Gastroesophageal sphincter (tissue), 4 donors: ENCODE results near the gene HECW1. TPM values are rescaled to one million over a fixed set of nuclear protein-coding genes. Genes with fewer than 3 reads are reported as not detected.

Source experiments
- ATAC-seq: fragments of 150-250 bp; one replicate; pipeline ENCODE4 v1.9.1; 2016; ENCODE audit warnings: mild to moderate bottlenecking, moderate library complexity
- H3K27ac ChIP-seq, 4 donors: fragments of 200-600 bp; sonication (generic) in 3 of 4; 1 replicate in 3 of 4; 2 replicates in 1 of 4; pipeline ENCODE4 v1.5.1; 2016 to 2019
- H3K27me3 ChIP-seq: fragments of 200-600 bp; sonication (generic); one replicate; pipeline ENCODE4 v1.5.1; 2019
- H3K36me3 ChIP-seq, 2 donors: fragments of 200-600 bp; sonication (generic); one replicate each; pipeline ENCODE4 v1.5.1; 2019; ENCODE audit warnings: control low read depth in 1 of 2
- H3K4me1 ChIP-seq, 3 donors: fragments of 200-600 bp; sonication (generic); 1 replicate in 2 of 3; 2 replicates in 1 of 3; pipeline ENCODE4 v1.5.1; 2016 to 2019; ENCODE audit warnings: control low read depth in 2 of 3
- H3K4me3 ChIP-seq, 2 donors: fragments of 200-600 bp; sonication (generic); one replicate each; pipeline ENCODE4 v1.5.1; 2019; ENCODE audit warnings: mild to moderate bottlenecking in 1 of 2, moderate library complexity in 1 of 2
- H3K9me3 ChIP-seq, 3 donors: fragments of 200-600 bp; sonication (generic); one replicate each; pipeline ENCODE4 v1.5.1; 2017 to 2019; ENCODE audit warnings: control low read depth in 2 of 3
- CTCF ChIP-seq, 4 experiments: fragments of 200-600 bp in 2 of 4; fragments of 450-650 bp in 2 of 4; sonication (generic) in 1 of 4; IDR thresholded peaks; one replicate each; pipeline ENCODE4 v1.5.1; 2017 to 2019; ENCODE audit warnings: antibody characterized with exemption in 4 of 4, mild to moderate bottlenecking in 2 of 4, moderate library complexity in 2 of 4
- EP300 ChIP-seq: sonication (generic); formaldehyde crosslinking; IDR thresholded peaks from one replicate; pipeline ENCODE4 v1.6.1; 2017; ENCODE audit warnings: antibody characterized with exemption, mild to moderate bottlenecking
- POLR2A ChIP-seq, 2 donors: fragments of 450-650 bp; IDR thresholded peaks; one replicate each; pipeline ENCODE4 v1.6.1; 2017; ENCODE audit warnings: antibody characterized with exemption in 2 of 2, mild to moderate bottlenecking in 2 of 2, moderate library complexity in 1 of 2
- POLR2AphosphoS5 ChIP-seq: sonication (generic); formaldehyde crosslinking; IDR thresholded peaks from one replicate; pipeline ENCODE4 v1.6.1; 2017; ENCODE audit warnings: antibody characterized with exemption
- WGBS, 2 donors: methylation state at CpG; one replicate each; pipeline ENCODE4 v1.1.5; 2018; ENCODE audit warnings: low coverage in 1 of 2; 5-methylcytosine and 5-hydroxymethylcytosine counted together
- total RNA-seq, 4 donors: library from RNA; depleted of rRNA; stranded (reverse); fragments of >200 nt; gene quantifications; one replicate each; pipeline ENCODE4 v1.1.0, GENCODE V29; 2016

The HECW1 gene
- total RNA-seq, 4 donors from 2014 or later, result 0.04 to 0.31 (median 0.13) TPM; not detected in 1

DNA sequence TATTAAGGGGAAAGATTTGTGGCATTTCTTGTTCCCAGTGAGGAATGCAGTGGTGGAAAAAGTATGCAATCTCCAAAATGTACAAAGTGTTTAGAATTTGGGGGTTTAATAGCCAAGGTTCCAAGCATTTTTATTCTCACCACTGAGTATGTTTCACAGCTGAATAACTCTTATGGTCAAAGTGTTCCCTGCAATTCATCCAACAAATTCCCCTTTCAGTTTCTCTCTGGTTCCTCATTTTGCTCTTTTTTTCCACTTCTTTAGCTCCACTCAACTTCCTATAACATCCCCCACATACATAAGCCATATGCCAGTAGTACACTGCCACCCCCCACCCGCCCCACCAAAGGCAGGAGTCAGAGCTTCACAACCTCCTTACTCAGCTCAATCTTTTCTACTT lies 4.6 kb downstream of the HECW1 start:
- Histone ChIP-seq H3K27ac (no peak overlapping the region), H3K36me3 (no peaks in the 10 kb centered on the region), H3K27me3 (peaks cover 100% of the 10 kb centered on the region), H3K9me3 (no peaks in the 10 kb centered on the region), H3K4me3 (no peak overlapping the region), H3K4me1 (peaks cover 0 to 25% (median 16%) of the 10 kb centered on the region in 3 donors)
- ATAC-seq, result no peak
- TF ChIP-seq POLR2AphosphoS5 (no peak), POLR2A (IDR thresholded peaks at IDR 0.05) (no peak), EP300 (no peak), CTCF (IDR thresholded peaks at IDR 0.05) (no peak)
- WGBS, 2 donors, result 63% methylated on average over 1 of the region's 1 CpG; no CpG with 5 or more reads in 1 of the 2 donors

DNA sequence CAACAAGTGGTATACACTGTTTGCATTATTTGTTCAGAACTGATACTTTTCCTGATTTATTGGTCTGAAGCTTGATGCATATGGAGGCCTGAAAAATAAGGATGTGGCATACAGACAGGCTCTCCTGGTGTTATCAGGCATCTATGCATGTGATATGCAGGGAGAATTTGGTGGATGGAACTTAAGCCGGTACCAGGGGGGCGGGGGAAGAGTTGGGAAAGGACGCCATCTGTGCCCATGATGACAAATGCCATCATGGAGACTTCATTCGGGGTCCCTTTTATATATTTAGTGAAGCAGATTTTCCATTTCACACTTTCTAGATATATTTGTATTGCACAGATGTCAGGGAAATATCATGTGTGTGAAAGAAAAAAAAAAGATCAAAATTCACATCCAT lies 5.4 kb downstream of the HECW1 start:
- ATAC-seq, result no peak
- 76 to 81% methylated on average over 3 to 4 of the region's 4 CpGs for WGBS, 2 donors

GRCh38 chr7:43118313-43118712 lies 5.9 kb downstream of the HECW1 start:
- TF ChIP-seq CTCF (IDR thresholded peaks at IDR 0.05), result no peak
- no peak for TF ChIP-seq POLR2A (IDR thresholded peaks at IDR 0.05)
- TF ChIP-seq EP300, result no peak
- 80 to 96% methylated on average over 4 of the region's 4 CpGs for WGBS, 2 donors

More for the DNA sequence above, 5.4 kb downstream of the HECW1 start:
- H3K27ac ChIP-seq, result no peak overlapping the region
- TF ChIP-seq POLR2AphosphoS5 (no peak), POLR2A (IDR thresholded peaks at IDR 0.05) (no peak), EP300 (no peak), CTCF (IDR thresholded peaks at IDR 0.05) (no peak)
- no peak overlapping the region for H3K4me3 ChIP-seq
- H3K27me3 ChIP-seq, result peaks cover 97% of the 10 kb centered on the region
- H3K9me3 ChIP-seq, result no peaks in the 10 kb centered on the region
- no peaks in the 10 kb centered on the region for H3K36me3 ChIP-seq
- peaks cover 0 to 17% (median 10%) of the 10 kb centered on the region in 3 donors for H3K4me1 ChIP-seq

GRCh38 chr7:43119371-43120075 lies 7.1 kb downstream of the HECW1 start:
- Histone ChIP-seq H3K36me3 (no peaks in the 10 kb centered on the region), H3K27me3 (peaks cover 80% of the 10 kb centered on the region), H3K27ac (no peak overlapping the region), H3K9me3 (no peaks in the 10 kb centered on the region), H3K4me3 (no peak overlapping the region), H3K4me1 (peaks cover 0 to under 1% (median 0%) of the 10 kb centered on the region in 3 donors)
- WGBS, 2 donors, result 30 to 31% methylated on average over 7 to 12 of the region's 12 CpGs
- TF ChIP-seq CTCF (IDR thresholded peaks at IDR 0.05) (no peak), EP300 (no peak), POLR2A (IDR thresholded peaks at IDR 0.05) (no peak), POLR2AphosphoS5 (no peak)
- ATAC-seq, result no peak

More at GRCh38 chr7:43118313-43118712, 5.9 kb downstream of the HECW1 start:
- H3K27ac ChIP-seq, result no peak overlapping the region
- H3K36me3 ChIP-seq, result no peaks in the 10 kb centered on the region
- H3K27me3 ChIP-seq, result peaks cover 92% of the 10 kb centered on the region
- peaks cover 0 to 13% (median 6%) of the 10 kb centered on the region in 3 donors for H3K4me1 ChIP-seq
- no peak overlapping the region for H3K4me3 ChIP-seq
- ATAC-seq, result no peak
- no peaks in the 10 kb centered on the region for H3K9me3 ChIP-seq

- no peak overlapping the region for H3K4me3 ChIP-seq
- H3K27ac ChIP-seq, result no peak overlapping the region
- 90 to 94% methylated on average over 2 to 6 of the region's 6 CpGs for WGBS, 2 donors
- H3K36me3 ChIP-seq, result no peaks in the 10 kb centered on the region
- H3K4me1 ChIP-seq, result no peaks in the 10 kb centered on the region
- peaks cover 56% of the 10 kb centered on the region for H3K27me3 ChIP-seq
- no peaks in the 10 kb centered on the region for H3K9me3 ChIP-seq
- no peak for ATAC-seq
- no peak for TF ChIP-seq POLR2AphosphoS5
- TF ChIP-seq EP300, result no peak
- TF ChIP-seq POLR2A (IDR thresholded peaks at IDR 0.05), result no peak
- no peak for TF ChIP-seq CTCF (IDR thresholded peaks at IDR 0.05)
Measured at GRCh38 chr7:43121973-43122372, 9.5 kb downstream of the HECW1 start.
